ENCODE data around the gene ATP11C. TPM values are rescaled to one million over a fixed set of nuclear protein-coding genes. Genes with fewer than 3 reads are reported as not detected.
A peak's percentile ranks its signal among the peaks of the same experiment; 100 is the strongest.

Gene ATP11C
- total RNA-seq, 1 donor = 71.2 TPM

- no peak for TF ChIP-seq CTCF (IDR thresholded peaks at IDR 0.05; ENCODE audit: insufficient read depth, low read length)
- no peak for DNase-seq (ENCODE audit: low read depth)
Measured at GRCh38 chrX:139905743-139906142, 27.1 kb downstream of the ATP11C start.

GRCh38 chrX:139905051-139905450 lies 27.8 kb downstream of the ATP11C start:
- no peak overlapping the region for H3K4me3 ChIP-seq (ENCODE audit: low read depth, low read length)
- DNase-seq (ENCODE audit: low read depth) = peak; percentile 60
- no peak for TF ChIP-seq CTCF (IDR thresholded peaks at IDR 0.05; ENCODE audit: insufficient read depth, low read length)

More at GRCh38 chrX:139905743-139906142, 27.1 kb downstream of the ATP11C start:
- H3K4me3 ChIP-seq (ENCODE audit: low read depth, low read length) = no peak overlapping the region

- DNase-seq (ENCODE audit: low read depth) = no peak
- no peak overlapping the region for H3K4me3 ChIP-seq (ENCODE audit: low read depth, low read length)
- TF ChIP-seq CTCF (IDR thresholded peaks at IDR 0.05; ENCODE audit: insufficient read depth, low read length) = no peak
Measured at GRCh38 chrX:139903210-139903609, 29.6 kb downstream of the ATP11C start.

GRCh38 chrX:139902559-139902958 lies 30.3 kb downstream of the ATP11C start:
- H3K4me3 ChIP-seq (ENCODE audit: low read depth, low read length) = no peak overlapping the region
- TF ChIP-seq CTCF (IDR thresholded peaks at IDR 0.05; ENCODE audit: insufficient read depth, low read length) = no peak
- no peak for DNase-seq (ENCODE audit: low read depth)

GRCh38 chrX:139898334-139898733 lies 34.5 kb downstream of the ATP11C start:
- no peak for TF ChIP-seq CTCF (IDR thresholded peaks at IDR 0.05; ENCODE audit: insufficient read depth, low read length)
- no peak overlapping the region for H3K4me3 ChIP-seq (ENCODE audit: low read depth, low read length)
- DNase-seq (ENCODE audit: low read depth) = no peak

GRCh38 chrX:139892512-139892911 lies 40.3 kb downstream of the ATP11C start:
- no peak overlapping the region for H3K4me3 ChIP-seq (ENCODE audit: low read depth, low read length)
- no peak for TF ChIP-seq CTCF (IDR thresholded peaks at IDR 0.05; ENCODE audit: insufficient read depth, low read length)
- no peak for DNase-seq (ENCODE audit: low read depth)

- no peak overlapping the region for H3K4me3 ChIP-seq (ENCODE audit: low read depth, low read length)
- peak; percentile 76 for DNase-seq (ENCODE audit: low read depth)
- TF ChIP-seq CTCF (IDR thresholded peaks at IDR 0.05; ENCODE audit: insufficient read depth, low read length) = no peak
Measured at GRCh38 chrX:139890991-139891700, 41.7 kb downstream of the ATP11C start.

Data from fibroblast of the aortic adventitia (primary cell).